Melanocyte of skin (primary cell): ENCODE data around the gene RAB5B. TPM values are rescaled to one million over a fixed set of nuclear protein-coding genes. Genes with fewer than 3 reads are reported as not detected.

Experiments used
- total RNA-seq, 2 donors: library from RNA; depleted of rRNA; stranded (reverse); fragments of >200 nt; gene quantifications; 2 replicates each; pipeline ENCODE4 v1.2.3, GENCODE V29; 2012

The RAB5B gene, protein sequence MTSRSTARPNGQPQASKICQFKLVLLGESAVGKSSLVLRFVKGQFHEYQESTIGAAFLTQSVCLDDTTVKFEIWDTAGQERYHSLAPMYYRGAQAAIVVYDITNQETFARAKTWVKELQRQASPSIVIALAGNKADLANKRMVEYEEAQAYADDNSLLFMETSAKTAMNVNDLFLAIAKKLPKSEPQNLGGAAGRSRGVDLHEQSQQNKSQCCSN
- total RNA-seq = 100 to 1,000 TPM; 110 to 138 TPM

DNA sequence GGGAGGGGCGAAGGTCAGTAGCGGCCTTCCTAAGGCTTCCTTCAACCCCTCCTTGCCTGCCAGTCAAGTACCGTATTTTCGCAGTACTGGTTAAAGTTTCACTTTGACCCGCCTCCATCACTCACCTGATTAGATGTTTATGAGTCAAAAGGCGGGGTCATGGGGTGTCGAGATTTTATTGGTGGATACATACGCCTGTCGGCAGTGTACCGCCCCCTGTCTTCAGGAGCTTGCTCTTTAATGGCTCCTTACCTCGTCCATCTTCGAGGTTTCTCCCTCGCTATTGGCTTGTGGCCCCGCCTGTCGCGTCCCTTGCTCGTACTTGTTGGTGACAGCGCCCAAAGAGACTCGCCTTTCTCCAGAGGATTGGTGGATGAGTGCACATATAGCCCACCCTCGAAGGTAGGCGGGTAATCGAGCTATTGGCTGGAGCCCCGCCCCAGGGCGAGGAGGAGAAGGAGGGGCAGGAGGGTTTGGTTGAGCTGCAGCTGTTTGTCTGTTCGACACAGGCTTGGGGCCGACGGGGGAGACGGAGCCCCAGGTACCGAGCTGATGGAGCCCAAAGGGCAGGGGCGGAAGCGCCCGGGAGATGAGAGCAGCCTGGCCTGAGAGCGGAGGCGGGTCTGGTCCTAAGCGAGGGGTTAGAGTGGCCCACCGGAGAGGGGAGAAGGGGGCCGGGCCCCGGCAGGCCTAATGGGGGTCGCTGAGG is at the start of gene RAB5B:
TSS of gene RAB5B (plus strand) at position 480 of the 709 bp plus-strand sequence. CDS start 12,883 bp downstream, outside the sequence.

DNA sequence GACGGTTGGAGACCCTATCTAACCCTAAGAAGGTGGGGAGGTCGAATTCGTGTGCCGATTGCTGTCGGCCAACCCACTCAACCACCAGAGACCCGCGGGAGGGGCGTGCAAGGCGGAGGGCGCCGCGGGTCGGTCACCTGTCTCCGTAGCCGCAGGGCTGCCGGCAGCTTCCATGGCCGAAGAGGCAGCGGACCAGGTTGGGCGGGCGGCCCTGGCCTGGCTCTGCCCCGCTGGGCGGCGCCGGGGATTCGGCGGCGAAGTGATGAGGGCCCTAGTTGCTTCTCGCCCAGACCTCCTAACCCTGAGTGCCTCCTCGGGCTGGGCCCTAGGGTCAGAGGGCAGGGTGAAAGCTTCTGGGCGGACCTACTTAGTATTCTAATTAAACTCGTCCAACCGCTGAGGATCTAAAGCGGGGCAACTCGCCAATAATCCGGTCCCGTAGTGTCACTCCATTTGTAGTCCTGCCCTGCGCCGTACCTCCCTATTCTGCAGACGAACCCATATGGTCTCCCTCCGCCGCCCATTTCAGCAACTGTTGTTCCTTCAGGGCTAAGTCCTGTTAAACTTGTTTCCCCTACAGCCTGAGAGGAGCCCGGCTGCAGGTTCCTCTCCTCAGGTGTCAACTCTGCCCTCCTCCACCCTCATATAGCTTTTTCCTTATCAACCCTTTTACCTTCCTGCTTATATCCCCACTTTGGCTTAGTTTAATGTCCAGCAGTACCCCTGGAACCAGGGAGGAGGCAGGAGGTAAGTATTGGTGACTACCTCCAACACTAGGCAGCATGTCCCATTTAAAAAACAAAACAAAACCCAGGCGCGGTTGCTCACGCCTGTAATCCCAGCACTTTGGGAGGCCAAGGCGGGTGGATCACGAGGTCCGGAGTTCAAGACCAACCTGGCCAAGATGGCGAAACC is 46.0 kb upstream of the RAB5B start, which contains the start of gene PYM1:
TSS of gene PYM1 (minus strand) at position 307 of the 915 bp plus-strand sequence. CDS start at position 174, 133 bp downstream.

DNA sequence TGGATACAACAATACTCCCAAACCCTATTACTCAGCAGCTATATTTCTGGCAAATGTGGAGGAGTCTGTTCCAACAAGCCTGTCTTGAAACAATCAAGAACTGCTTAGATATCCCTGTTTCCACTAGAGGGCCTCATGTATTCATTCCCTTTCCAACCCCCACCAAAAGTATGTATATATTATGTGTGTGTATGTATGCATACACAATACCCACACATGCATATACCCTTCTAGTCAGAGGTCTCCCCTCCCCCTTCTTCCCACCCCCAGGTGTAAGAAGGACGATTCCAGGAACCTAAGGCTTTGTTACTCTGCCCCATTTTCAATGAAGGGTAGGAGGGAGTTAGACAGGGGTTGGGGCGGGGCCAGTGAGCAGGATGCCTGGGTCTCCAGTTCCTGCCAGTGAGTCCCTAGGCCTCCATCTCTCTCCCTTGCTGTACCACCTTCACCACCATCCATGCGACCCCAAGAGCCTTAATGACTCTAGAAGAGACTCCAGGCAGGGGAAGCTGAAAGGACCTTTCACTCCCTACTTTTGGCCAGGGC is 43.0 kb upstream of the RAB5B start, which contains the start of gene DGKA:
TSS of gene DGKA (plus strand) at position 392 of the 546 bp plus-strand sequence. CDS start 5,342 bp downstream, outside the sequence.

DNA sequence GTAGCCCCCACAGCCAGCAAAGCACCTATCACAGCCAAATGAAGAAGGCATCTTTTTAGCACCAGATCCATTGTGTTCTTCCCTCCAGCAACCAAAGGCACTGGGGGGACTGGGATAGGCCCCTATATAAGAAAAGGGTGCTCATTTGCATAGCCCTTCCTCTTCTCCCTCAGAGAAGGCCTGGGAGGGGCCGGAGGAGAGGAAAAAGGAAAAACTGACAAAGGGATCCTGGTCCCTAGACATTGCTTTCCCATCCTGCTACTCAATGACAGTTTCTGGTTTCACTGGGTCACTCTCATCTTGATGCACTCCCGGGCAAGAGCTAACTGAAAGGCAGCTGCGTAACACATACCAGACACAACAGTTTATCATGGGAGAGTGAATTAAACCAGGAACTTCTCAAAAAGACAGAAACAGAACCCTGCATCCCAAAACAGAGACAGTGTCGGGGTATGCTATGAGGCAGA is 7.9 kb upstream of the RAB5B start, which contains the start of gene PMEL:
TSS of gene PMEL (minus strand) at position 102 of the 467 bp plus-strand sequence. CDS start at position 71, 31 bp downstream.

DNA sequence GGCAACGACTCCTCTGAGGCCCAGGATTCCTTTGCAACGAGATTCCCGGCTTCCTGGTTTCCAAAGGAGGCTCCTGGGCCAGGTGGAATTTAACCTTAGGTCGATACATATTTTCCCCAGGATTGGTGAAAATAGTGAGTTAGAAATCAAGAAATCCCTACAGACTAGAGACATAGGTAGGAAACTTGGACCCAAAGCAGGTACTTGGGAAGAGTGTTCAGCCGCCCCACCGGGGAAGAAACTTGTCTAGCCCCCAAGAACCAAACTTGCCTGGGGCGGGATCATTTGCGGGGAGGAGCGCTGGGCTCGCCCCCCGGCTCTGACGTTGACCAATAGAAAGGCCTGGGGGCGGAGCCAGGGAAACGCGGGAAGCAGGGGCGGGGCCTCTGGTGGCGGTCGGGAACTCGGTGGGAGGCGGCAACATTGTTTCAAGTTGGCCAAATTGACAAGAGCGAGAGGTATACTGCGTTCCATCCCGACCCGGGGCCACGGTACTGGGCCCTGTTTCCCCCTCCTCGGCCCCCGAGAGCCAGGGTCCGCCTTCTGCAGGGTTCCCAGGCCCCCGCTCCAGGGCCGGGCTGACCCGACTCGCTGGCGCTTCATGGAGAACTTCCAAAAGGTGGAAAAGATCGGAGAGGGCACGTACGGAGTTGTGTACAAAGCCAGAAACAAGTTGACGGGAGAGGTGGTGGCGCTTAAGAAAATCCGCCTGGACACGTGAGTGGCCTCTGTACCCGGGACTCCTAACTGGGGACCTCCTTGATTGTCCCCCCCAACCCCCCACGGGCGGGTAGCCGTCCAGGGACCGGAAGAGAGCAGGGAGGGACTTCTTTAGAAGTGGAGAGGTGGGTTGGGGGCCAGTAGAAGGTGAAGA is 7.2 kb upstream of the RAB5B start, which contains the start of gene CDK2:
TSS of gene CDK2 (plus strand) at position 423 of the 874 bp plus-strand sequence. CDS start at position 602, 179 bp downstream.

DNA sequence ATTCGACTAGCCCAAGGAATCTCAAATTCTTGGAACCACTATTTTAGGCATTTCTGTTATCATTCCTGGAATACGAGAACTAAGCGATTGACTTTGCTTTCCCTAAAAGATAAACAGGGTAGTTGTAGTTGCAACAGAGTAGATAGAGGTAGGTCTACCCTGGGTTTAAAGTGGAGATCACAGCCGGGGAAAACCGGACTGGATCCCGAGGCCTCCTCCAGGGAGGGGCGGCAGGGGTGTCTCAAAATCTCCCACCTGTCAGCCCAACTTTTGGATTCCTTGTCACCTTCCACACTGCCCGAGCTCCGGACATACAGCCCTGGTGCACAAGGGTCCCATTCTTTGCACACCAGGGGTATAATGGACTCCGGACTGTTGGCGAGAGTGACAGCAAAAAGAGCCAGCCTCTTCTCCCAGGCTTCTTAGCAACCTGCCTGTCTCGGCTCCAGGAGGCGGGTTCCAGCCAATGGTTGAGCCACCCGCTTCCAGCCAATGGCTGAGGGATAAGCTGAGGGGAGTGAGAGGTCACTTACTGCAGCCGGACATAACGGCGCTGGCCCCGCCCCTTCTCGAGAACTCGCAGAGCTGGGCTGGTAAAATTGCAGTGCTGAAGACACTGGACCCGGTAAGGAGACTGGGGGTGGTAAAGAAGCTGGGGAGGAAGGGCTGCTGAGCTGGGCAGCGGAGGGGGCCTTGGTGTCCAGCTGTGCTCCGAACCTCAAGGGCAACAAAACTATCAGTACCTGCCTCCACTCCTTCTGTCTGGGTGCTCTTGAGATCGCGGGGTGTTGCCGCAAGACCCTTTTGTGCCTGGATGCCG is 23.0 kb downstream of the RAB5B start, which contains the start of gene SUOX:
TSS of gene SUOX (plus strand) at position 562 of the 820 bp plus-strand sequence. CDS start 4,946 bp downstream, outside the sequence.

DNA sequence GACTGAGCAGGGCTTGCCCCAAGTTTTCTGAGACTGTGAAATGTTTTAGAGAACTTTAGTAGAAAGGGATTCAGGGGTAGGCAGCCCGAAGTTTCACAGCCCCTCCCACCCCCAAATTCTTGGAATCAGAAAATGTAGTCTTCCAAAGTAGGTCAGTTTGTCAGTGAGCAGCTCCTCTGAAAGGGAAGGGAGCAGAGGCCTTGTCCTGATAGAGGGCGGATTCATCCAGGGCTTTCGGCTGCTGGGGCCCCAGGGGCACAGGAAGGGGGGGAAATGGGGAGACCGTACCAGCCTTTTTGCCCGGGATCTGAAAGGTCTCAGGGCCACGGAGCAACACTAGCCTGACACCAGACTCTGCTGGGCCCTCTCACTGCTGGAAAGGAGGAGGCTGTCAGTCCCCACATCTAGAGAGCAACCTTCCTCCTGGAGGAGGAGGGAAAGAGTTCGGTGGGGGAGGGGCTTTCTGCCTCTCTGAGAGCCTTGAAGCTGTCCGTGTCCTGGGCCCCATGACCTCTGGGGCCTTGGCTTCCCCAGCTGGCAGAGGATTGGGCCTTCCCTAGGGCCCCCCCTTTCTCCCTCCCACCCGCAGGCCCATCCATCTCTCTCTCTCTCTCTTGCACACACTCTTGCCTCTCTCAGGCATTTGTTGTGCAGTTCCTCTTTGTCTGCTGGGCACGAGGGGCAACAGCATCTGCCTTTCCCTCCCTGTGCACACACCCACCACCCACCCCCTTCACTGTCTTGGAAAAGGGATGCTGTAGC is 46.7 kb downstream of the RAB5B start, which contains the start of gene IKZF4:
TSS of gene IKZF4 (plus strand) at position 621 of the 762 bp plus-strand sequence. CDS start 451 bp downstream, outside the sequence.

DNA sequence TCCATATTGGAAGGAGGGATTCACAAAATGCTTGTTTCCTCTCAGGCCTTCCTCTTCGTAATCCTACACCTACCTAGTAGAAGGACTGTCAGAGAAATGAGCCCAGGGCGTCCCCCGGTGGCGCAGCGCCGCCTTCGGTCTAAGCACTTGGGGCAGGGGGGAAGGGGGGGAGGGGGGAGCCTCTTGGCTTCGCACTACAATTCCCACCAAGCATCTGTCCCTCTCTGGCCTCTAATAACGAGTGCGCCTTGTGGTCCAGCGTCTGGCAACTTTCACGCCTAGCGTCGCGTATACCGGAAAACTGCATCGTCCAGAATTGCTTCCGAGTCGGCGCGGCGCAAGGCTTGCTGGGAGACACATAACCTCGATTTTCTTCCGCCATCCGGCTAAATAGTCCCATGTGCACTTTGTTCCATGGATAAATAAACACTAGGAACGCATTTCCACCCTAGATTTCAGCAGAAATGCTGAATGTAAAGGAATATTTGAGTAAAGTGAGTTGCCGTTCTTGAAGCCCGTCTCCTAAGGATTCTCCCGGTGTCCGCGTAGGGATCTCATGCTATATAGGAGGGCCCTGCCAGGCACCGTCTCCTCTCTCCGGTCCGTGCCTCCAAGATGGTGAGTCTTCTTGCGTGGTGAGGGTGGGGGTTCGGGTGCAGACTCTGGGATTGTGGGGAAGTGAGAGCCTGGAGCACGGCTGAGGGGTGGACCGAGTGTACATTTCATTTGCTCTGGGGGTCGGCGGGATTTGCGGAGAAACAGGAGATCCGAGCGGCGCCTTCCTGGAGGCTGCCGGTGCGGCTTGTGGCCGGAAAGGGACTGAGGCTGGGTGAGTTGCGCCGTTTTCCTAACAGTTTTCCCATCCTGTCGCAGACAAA is 67.9 kb downstream of the RAB5B start, which contains the start of gene RPS26:
TSS of gene RPS26 (plus strand) at position 367 of the 878 bp plus-strand sequence. CDS start at position 616, 249 bp downstream.

Other genes with a start within 250 kb of the RAB5B start
- 1,000 to 10,000 TPM; 1,571 to 2,230 TPM for gene CD63, start 245.1 kb upstream of the RAB5B start, total RNA-seq
- gene GDF11, start 231.0 kb upstream of the RAB5B start, total RNA-seq = 1 to 10 TPM; 3.3 to 9.3 TPM
- gene SARNP, start 156.4 kb upstream of the RAB5B start, total RNA-seq = 10 to 100 TPM; 44.7 to 69.9 TPM
- 10 to 100 TPM; 12.7 to 16.3 TPM for gene ORMDL2, start 156.0 kb upstream of the RAB5B start, total RNA-seq
- 10 to 100 TPM; 42.7 to 43.3 TPM for gene DNAJC14, start 144.5 kb upstream of the RAB5B start, total RNA-seq
- under 1 TPM in 1 of 2 donors, not detected in 1; under 0.01 TPM for gene MMP19, start 131.1 kb upstream of the RAB5B start, total RNA-seq
- 10 to 100 TPM; 27.6 to 29.6 TPM for gene PYM1, start 46.2 kb upstream of the RAB5B start, total RNA-seq
- 10 to 100 TPM in 1 of 2 donors, 1 to 10 TPM in 1; 6.3 to 10.3 TPM for gene DGKA, start 42.9 kb upstream of the RAB5B start, total RNA-seq
- 1,000 to 10,000 TPM; 4,571 to 5,356 TPM for gene PMEL, start 8.0 kb upstream of the RAB5B start, total RNA-seq
- 100 to 1,000 TPM; 367 to 670 TPM for gene CDK2, start 7.2 kb upstream of the RAB5B start, total RNA-seq
- gene SUOX, start 23.2 kb downstream of the RAB5B start, total RNA-seq = 10 to 100 TPM; 21.0 to 22.4 TPM
- 1 to 10 TPM; 2.1 to 3.7 TPM for gene IKZF4, start 47.0 kb downstream of the RAB5B start, total RNA-seq
- 100 to 1,000 TPM; 376 to 592 TPM for gene RPS26, start 67.8 kb downstream of the RAB5B start, total RNA-seq
- 100 to 1,000 TPM; 119 to 172 TPM for gene ERBB3, start 106.1 kb downstream of the RAB5B start, total RNA-seq
- gene PA2G4, start 130.5 kb downstream of the RAB5B start, total RNA-seq = 100 to 1,000 TPM; 158 to 353 TPM
- 1,000 to 10,000 TPM; 1,450 to 2,567 TPM for gene RPL41, start 142.6 kb downstream of the RAB5B start, total RNA-seq
- 1 to 10 TPM; 4.3 to 8.9 TPM for gene ZC3H10, start 144.2 kb downstream of the RAB5B start, total RNA-seq
- gene ESYT1, start 154.2 kb downstream of the RAB5B start, total RNA-seq = 100 to 1,000 TPM; 154 to 178 TPM
- gene MYL6B, start 178.5 kb downstream of the RAB5B start, total RNA-seq = 10 to 100 TPM; 35.1 to 37.0 TPM
- 100 to 1,000 TPM; 911 to 968 TPM for gene MYL6, start 184.3 kb downstream of the RAB5B start, total RNA-seq
- 10 to 100 TPM; 32.3 to 34.1 TPM for gene SMARCC2, start 215.4 kb downstream of the RAB5B start, total RNA-seq
- 10 to 100 TPM; 54.7 to 72.6 TPM for gene RNF41, start 247.8 kb downstream of the RAB5B start, total RNA-seq